HL-60 (cell line): ENCODE data around the gene SKI.

ENCODE experiments used
- DNase-seq, 2 experiments: peaks; one replicate each; pipeline ENCODE4 v3.0.0-alpha.2; 2010 to 2020; ENCODE audit warnings: low read depth in 1 of 2, low spot score in 1 of 2
- H3K27ac ChIP-seq: fragments of 250-450 bp; sonication (Bioruptor Pico); replicated peaks from 2 replicates; pipeline ENCODE4 v1.5.1; 2020; ENCODE audit warnings: mild to moderate bottlenecking, moderate library complexity
- H3K27me3 ChIP-seq: fragments of 250-450 bp; sonication (Bioruptor Pico); 2 replicates; pipeline ENCODE4 v1.5.1; 2021; ENCODE audit warnings: mild to moderate bottlenecking, moderate library complexity; ENCODE audit not compliant: insufficient read depth, poor library complexity, severe bottlenecking
- H3K4me3 ChIP-seq: replicated peaks from 2 replicates; pipeline ENCODE4 v1.5.1; 2011; ENCODE audit warnings: mild to moderate bottlenecking, control low read depth, low read length; ENCODE audit not compliant: insufficient read depth
- GABPA ChIP-seq: IDR thresholded peaks from 2 replicates; pipeline ENCODE4 v1.6.1; 2012; ENCODE audit warnings: low read depth
- POLR2AphosphoS5 ChIP-seq: IDR thresholded peaks from 2 replicates; pipeline ENCODE4 v1.6.1; 2012; ENCODE audit warnings: low read depth
- SPI1 ChIP-seq: IDR thresholded peaks from 2 replicates; pipeline ENCODE4 v1.6.1; 2012; ENCODE audit warnings: low read depth, mild to moderate bottlenecking, borderline replicate concordance
- TF ChIP-seq, protein P1 (sequence below): IDR thresholded peaks from 2 replicates; pipeline ENCODE4 v1.6.1; 2012; ENCODE audit warnings: low read depth; ENCODE audit not compliant: insufficient replicate concordance
- TF ChIP-seq, protein P2 (sequence below): IDR thresholded peaks from one replicate; pipeline ENCODE4 v1.5.1; 2011; ENCODE audit warnings: low read length, control low read depth, inconsistent platforms; ENCODE audit not compliant: insufficient read depth

SKI gene

DNA sequence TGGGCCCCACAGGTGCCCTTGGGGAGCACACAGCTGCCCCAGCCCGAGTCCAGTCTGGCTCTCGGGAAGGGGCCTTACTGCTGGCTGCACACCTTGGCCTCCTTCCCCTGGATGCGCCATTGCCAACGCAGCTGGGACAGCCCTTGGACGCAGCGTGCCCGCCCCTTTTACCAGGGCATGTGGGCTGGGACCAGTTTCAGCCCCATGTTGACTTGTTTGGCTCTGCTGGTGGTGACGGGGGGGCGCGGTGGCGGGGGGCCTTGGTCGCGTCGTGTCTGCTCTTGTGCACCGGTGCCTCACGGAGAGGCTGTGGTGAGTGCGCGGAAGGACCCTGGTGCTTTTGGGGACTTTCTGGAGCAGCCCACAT is 19.6 kb downstream of the SKI start:
- Histone ChIP-seq H3K27ac (no peak overlapping the region; the same call in 1 of the 2 replicates), H3K4me3 (no peak overlapping the region), H3K27me3 (no peaks in the 10 kb centered on the region)
- TF ChIP-seq SPI1 (no peak), POLR2AphosphoS5 (no peak), GABPA (no peak)
- TF ChIP-seq, protein P1, sequence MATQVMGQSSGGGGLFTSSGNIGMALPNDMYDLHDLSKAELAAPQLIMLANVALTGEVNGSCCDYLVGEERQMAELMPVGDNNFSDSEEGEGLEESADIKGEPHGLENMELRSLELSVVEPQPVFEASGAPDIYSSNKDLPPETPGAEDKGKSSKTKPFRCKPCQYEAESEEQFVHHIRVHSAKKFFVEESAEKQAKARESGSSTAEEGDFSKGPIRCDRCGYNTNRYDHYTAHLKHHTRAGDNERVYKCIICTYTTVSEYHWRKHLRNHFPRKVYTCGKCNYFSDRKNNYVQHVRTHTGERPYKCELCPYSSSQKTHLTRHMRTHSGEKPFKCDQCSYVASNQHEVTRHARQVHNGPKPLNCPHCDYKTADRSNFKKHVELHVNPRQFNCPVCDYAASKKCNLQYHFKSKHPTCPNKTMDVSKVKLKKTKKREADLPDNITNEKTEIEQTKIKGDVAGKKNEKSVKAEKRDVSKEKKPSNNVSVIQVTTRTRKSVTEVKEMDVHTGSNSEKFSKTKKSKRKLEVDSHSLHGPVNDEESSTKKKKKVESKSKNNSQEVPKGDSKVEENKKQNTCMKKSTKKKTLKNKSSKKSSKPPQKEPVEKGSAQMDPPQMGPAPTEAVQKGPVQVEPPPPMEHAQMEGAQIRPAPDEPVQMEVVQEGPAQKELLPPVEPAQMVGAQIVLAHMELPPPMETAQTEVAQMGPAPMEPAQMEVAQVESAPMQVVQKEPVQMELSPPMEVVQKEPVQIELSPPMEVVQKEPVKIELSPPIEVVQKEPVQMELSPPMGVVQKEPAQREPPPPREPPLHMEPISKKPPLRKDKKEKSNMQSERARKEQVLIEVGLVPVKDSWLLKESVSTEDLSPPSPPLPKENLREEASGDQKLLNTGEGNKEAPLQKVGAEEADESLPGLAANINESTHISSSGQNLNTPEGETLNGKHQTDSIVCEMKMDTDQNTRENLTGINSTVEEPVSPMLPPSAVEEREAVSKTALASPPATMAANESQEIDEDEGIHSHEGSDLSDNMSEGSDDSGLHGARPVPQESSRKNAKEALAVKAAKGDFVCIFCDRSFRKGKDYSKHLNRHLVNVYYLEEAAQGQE = no peak
- TF ChIP-seq, protein P2, sequence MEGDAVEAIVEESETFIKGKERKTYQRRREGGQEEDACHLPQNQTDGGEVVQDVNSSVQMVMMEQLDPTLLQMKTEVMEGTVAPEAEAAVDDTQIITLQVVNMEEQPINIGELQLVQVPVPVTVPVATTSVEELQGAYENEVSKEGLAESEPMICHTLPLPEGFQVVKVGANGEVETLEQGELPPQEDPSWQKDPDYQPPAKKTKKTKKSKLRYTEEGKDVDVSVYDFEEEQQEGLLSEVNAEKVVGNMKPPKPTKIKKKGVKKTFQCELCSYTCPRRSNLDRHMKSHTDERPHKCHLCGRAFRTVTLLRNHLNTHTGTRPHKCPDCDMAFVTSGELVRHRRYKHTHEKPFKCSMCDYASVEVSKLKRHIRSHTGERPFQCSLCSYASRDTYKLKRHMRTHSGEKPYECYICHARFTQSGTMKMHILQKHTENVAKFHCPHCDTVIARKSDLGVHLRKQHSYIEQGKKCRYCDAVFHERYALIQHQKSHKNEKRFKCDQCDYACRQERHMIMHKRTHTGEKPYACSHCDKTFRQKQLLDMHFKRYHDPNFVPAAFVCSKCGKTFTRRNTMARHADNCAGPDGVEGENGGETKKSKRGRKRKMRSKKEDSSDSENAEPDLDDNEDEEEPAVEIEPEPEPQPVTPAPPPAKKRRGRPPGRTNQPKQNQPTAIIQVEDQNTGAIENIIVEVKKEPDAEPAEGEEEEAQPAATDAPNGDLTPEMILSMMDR = no peak
- DNase-seq = no peak

DNA sequence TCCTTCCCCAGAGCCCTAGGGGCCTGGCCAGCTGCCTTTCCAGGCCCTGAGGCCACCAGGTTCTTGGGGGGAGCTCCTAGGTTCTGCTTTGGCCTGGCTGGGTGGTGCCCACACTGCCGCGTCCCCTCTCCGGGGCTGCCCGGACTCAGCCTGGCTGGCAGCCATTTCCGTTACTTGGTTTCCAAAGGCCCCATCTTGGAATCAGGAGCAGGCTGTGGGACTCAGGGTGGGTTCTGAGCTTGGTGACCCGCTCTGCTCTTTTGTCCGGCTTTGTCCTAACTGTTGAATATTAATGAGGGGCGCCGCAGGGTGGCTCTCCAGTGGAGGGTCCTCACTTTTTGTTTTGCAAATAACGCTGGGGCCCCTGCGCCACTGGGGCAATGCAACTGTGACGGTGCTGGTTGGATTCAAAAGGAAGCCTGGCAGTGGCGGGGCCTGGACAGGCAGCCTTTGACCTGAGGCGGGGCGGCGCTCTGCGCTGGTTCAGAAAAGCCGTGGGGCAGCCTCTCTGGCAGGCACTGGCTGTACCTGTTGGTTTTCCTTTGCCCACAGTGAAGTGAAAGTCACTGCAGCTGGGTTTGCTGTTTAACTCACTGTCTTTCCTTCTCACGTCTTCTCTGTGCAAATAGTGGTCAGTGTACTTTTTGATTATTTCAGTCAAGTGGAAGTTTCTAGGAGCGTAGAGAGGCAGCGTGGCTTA is 20.2 kb downstream of the SKI start:
- no peaks in the 10 kb centered on the region for H3K27me3 ChIP-seq
- no peak overlapping the region for H3K27ac ChIP-seq
- no peak overlapping the region for H3K4me3 ChIP-seq
- TF ChIP-seq GABPA (no peak), SPI1 (no peak)
- DNase-seq = no peak

DNA sequence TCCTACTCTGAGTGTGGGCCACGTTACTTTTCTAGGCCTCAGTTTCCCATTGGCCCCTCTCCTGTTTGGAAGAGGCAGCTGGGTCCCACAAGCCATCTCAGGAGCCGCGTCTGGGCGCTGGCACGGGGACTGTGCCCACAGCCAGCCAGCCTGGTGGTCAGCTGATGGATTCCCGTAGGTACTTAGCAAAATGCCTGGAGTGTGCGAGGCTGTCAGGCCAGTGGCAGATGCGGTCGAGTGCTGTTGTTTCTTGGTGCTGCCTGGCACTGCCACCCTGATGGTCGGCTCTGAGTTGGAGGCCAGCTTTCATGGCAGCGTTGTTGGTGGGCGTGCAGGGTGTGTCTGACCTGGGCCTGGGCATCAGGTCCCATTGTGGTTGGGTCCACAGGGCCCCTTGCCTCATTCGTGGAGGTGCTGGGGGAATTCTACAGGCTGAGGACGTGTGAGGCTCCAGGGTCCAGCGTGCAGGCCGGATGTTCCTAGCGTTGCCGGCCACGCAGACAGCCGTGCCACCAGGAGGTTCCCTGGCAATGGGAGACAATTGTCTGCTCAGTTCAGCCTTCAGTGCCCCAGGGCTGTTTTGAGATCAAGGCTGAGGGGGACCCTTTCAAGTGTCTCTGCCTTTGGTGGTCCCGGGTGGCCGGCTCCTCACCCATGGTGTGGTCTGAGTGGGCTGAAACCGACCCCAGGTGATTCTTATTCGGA is 20.9 kb downstream of the SKI start:
- Histone ChIP-seq H3K27me3 (no peaks in the 10 kb centered on the region), H3K4me3 (no peak overlapping the region), H3K27ac (no peak overlapping the region)
- no peak for DNase-seq
- no peak for TF ChIP-seq SPI1
- TF ChIP-seq GABPA = no peak
- no peak for TF ChIP-seq POLR2AphosphoS5
- TF ChIP-seq, protein P2 = no peak
- TF ChIP-seq, protein P1 = no peak

DNA sequence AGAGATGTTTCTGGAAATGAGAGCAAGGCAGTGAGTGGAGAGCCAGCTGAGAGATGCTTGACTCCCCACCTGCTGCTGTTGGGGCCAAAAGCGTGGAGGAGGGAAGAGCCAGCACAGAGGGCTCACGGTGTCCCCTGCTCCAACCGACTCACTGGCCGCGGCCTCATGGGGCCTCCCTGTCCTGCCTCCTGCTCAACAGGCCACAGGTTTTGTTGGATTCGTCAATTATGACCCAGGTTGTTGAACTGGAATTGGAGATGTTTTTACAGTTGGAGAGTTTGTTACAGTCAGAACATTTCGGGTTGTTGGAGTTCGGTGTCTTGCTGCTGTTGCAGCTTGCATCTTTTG is 21.4 kb downstream of the SKI start:
- no peaks in the 10 kb centered on the region for H3K27me3 ChIP-seq
- DNase-seq = no peak
- TF ChIP-seq SPI1 (no peak), GABPA (no peak), POLR2AphosphoS5 (no peak)
- TF ChIP-seq, protein P2 = no peak
- TF ChIP-seq, protein P1 = no peak
- H3K4me3 ChIP-seq = no peak overlapping the region
- H3K27ac ChIP-seq = no peak overlapping the region
